ENCODE measurements around the gene LRRC56. TPM values are rescaled to one million over a fixed set of nuclear protein-coding genes. Genes with fewer than 3 reads are reported as not detected.

Gene LRRC56
- total RNA-seq, 1 donor from 2014 or later = 0.82 TPM

GRCh38 chr11:521177-521688, 16.1 kb upstream of the LRRC56 start:
- no peaks in the 10 kb centered on the region for H3K27me3 Mint-ChIP-seq (ENCODE audit: low read depth, unreplicated experiment)
- DNase-seq (ENCODE audit: low read depth) = no peak
- peaks cover 9% of the 10 kb centered on the region for H3K9me3 Mint-ChIP-seq (ENCODE audit: unreplicated experiment)
- no peak overlapping the region for H3K9ac ChIP-seq (ENCODE audit: low read length)
- H3K9me3 ChIP-seq (ENCODE audit: insufficient read depth, low read depth, low read length) = no peaks in the 10 kb centered on the region
- no peaks in the 10 kb centered on the region for H3K4me1 ChIP-seq (ENCODE audit: insufficient read depth, low read length)
- peaks cover 15% of the 10 kb centered on the region for H3K36me3 Mint-ChIP-seq (ENCODE audit: low read depth, unreplicated experiment)
- no peaks in the 10 kb centered on the region for H3K27me3 ChIP-seq (ENCODE audit: insufficient read depth, low read length)
- no peak for FAIRE-seq
- H4K20me1 ChIP-seq (ENCODE audit: insufficient read depth, low read length) = no peaks in the 10 kb centered on the region
- H3K4me3 ChIP-seq (ENCODE audit: insufficient read depth, low read depth, low read length) = no peak overlapping the region
- H3K4me2 ChIP-seq (ENCODE audit: low read length) = no peak overlapping the region
- no peaks in the 10 kb centered on the region for H3K79me2 ChIP-seq (ENCODE audit: insufficient read depth, low read length)
- H3K27ac ChIP-seq (ENCODE audit: low read depth, low read length) = no peak overlapping the region
- no peak for TF ChIP-seq EZH2 (IDR thresholded peaks at IDR 0.05; ENCODE audit: insufficient read depth, low read length)
- no peak for TF ChIP-seq CTCF (IDR thresholded peaks at IDR 0.05; ENCODE audit: insufficient read depth, low read depth, low read length)
- no peaks in the 10 kb centered on the region for H3K36me3 ChIP-seq (ENCODE audit: insufficient read depth, low read length)
- H2AFZ ChIP-seq (ENCODE audit: low read depth, low read length) = no peak overlapping the region
- H3K4me3 Mint-ChIP-seq (ENCODE audit: unreplicated experiment) = no peak overlapping the region
- no peaks in the 10 kb centered on the region for H3K4me1 Mint-ChIP-seq (ENCODE audit: low read depth, unreplicated experiment)
- H3K27ac Mint-ChIP-seq (ENCODE audit: unreplicated experiment) = no peak overlapping the region

- DNase-seq (ENCODE audit: low read depth) (no peak), FAIRE-seq (no peak)
- H3K9me3 Mint-ChIP-seq (ENCODE audit: unreplicated experiment) = no peaks in the 10 kb centered on the region
- no peaks in the 10 kb centered on the region for H3K9me3 ChIP-seq (ENCODE audit: insufficient read depth, low read depth, low read length)
- no peak overlapping the region for H3K27ac Mint-ChIP-seq (ENCODE audit: unreplicated experiment)
- H3K4me1 ChIP-seq (ENCODE audit: insufficient read depth, low read length) = no peaks in the 10 kb centered on the region
- H3K4me2 ChIP-seq (ENCODE audit: low read length) = no peak overlapping the region
- H4K20me1 ChIP-seq (ENCODE audit: insufficient read depth, low read length) = peaks cover 2% of the 10 kb centered on the region
- no peak overlapping the region for H3K4me3 Mint-ChIP-seq (ENCODE audit: unreplicated experiment)
- no peaks in the 10 kb centered on the region for H3K27me3 Mint-ChIP-seq (ENCODE audit: low read depth, unreplicated experiment)
- no peak overlapping the region for H3K4me3 ChIP-seq (ENCODE audit: insufficient read depth, low read depth, low read length)
- no peak for TF ChIP-seq EZH2 (IDR thresholded peaks at IDR 0.05; ENCODE audit: insufficient read depth, low read length)
- no peak for TF ChIP-seq CTCF (IDR thresholded peaks at IDR 0.05; ENCODE audit: insufficient read depth, low read depth, low read length)
- no peak overlapping the region for H3K9ac ChIP-seq (ENCODE audit: low read length)
- no peaks in the 10 kb centered on the region for H3K27me3 ChIP-seq (ENCODE audit: insufficient read depth, low read length)
- peaks cover 2% of the 10 kb centered on the region for H3K36me3 Mint-ChIP-seq (ENCODE audit: low read depth, unreplicated experiment)
- no peaks in the 10 kb centered on the region for H3K79me2 ChIP-seq (ENCODE audit: insufficient read depth, low read length)
- H2AFZ ChIP-seq (ENCODE audit: low read depth, low read length) = no peak overlapping the region
- H3K27ac ChIP-seq (ENCODE audit: low read depth, low read length) = no peak overlapping the region
- no peaks in the 10 kb centered on the region for H3K36me3 ChIP-seq (ENCODE audit: insufficient read depth, low read length)
- no peaks in the 10 kb centered on the region for H3K4me1 Mint-ChIP-seq (ENCODE audit: low read depth, unreplicated experiment)
Measured at GRCh38 chr11:526192-526591, 11.1 kb upstream of the LRRC56 start.

- H3K9me3 ChIP-seq (ENCODE audit: insufficient read depth, low read depth, low read length) = no peaks in the 10 kb centered on the region
- H3K4me1 Mint-ChIP-seq (ENCODE audit: low read depth, unreplicated experiment) = no peaks in the 10 kb centered on the region
- no peaks in the 10 kb centered on the region for H3K4me1 ChIP-seq (ENCODE audit: insufficient read depth, low read length)
- H3K27me3 Mint-ChIP-seq (ENCODE audit: low read depth, unreplicated experiment) = no peaks in the 10 kb centered on the region
- peaks cover 3% of the 10 kb centered on the region for H3K36me3 ChIP-seq (ENCODE audit: insufficient read depth, low read length)
- DNase-seq (ENCODE audit: low read depth) (no peak), FAIRE-seq (no peak)
- H3K79me2 ChIP-seq (ENCODE audit: insufficient read depth, low read length) = peaks cover 3% of the 10 kb centered on the region
- no peak overlapping the region for H3K9ac ChIP-seq (ENCODE audit: low read length)
- no peak overlapping the region for H3K4me3 Mint-ChIP-seq (ENCODE audit: unreplicated experiment)
- peaks cover 2% of the 10 kb centered on the region for H3K36me3 Mint-ChIP-seq (ENCODE audit: low read depth, unreplicated experiment)
- no peaks in the 10 kb centered on the region for H3K9me3 Mint-ChIP-seq (ENCODE audit: unreplicated experiment)
- H3K27ac ChIP-seq (ENCODE audit: low read depth, low read length) = no peak overlapping the region
- no peak overlapping the region for H2AFZ ChIP-seq (ENCODE audit: low read depth, low read length)
- peaks cover 18% of the 10 kb centered on the region for H4K20me1 ChIP-seq (ENCODE audit: insufficient read depth, low read length)
- no peak for TF ChIP-seq CTCF (IDR thresholded peaks at IDR 0.05; ENCODE audit: insufficient read depth, low read depth, low read length)
- TF ChIP-seq EZH2 (IDR thresholded peaks at IDR 0.05; ENCODE audit: insufficient read depth, low read length) = no peak
- H3K27me3 ChIP-seq (ENCODE audit: insufficient read depth, low read length) = no peaks in the 10 kb centered on the region
- no peak overlapping the region for H3K4me3 ChIP-seq (ENCODE audit: insufficient read depth, low read depth, low read length)
- no peak overlapping the region for H3K27ac Mint-ChIP-seq (ENCODE audit: unreplicated experiment)
- H3K4me2 ChIP-seq (ENCODE audit: low read length) = no peak overlapping the region
Measured at GRCh38 chr11:528166-528814, 9.0 kb upstream of the LRRC56 start.

All from astrocyte (in vitro differentiated cells and primary cell).